Liver (tissue), 9 donors: ENCODE measurements around the gene LPGAT1. TPM values are rescaled to one million over a fixed set of nuclear protein-coding genes. Genes with fewer than 3 reads are reported as not detected.

Experiments
- DNase-seq: peaks from one replicate; pipeline ENCODE4 v3.0.0-alpha.2; 2017; ENCODE audit warnings: low spot score
- H3K27ac ChIP-seq, 2 donors: one replicate each; pipeline ENCODE4 v1.7.0; 2013; ENCODE audit warnings: inconsistent platforms in 2 of 2, low read length in 2 of 2, control low read depth in 1 of 2, low read depth in 1 of 2, mild to moderate bottlenecking in 1 of 2
- H3K27me3 ChIP-seq, 4 donors: one replicate each; pipeline versions ENCODE4 v1.6.1 to v1.7.0; 2013; ENCODE audit warnings: low read length in 3 of 4, inconsistent platforms in 1 of 4, mild to moderate bottlenecking in 1 of 4, moderate library complexity in 1 of 4; ENCODE audit not compliant: control insufficient read depth in 4 of 4, insufficient read depth in 4 of 4
- H3K36me3 ChIP-seq, 4 donors: one replicate each; pipeline versions ENCODE4 v1.6.1 to v1.7.0; 2013; ENCODE audit warnings: low read length in 3 of 4, mild to moderate bottlenecking in 3 of 4, low read depth in 1 of 4, moderate library complexity in 1 of 4; ENCODE audit not compliant: control insufficient read depth in 4 of 4, insufficient read depth in 3 of 4
- H3K4me1 ChIP-seq, 4 donors: one replicate each; pipeline versions ENCODE4 v1.6.1 to v1.7.0; 2013; ENCODE audit warnings: low read length in 3 of 4, mild to moderate bottlenecking in 3 of 4, moderate library complexity in 1 of 4; ENCODE audit not compliant: control insufficient read depth in 4 of 4, insufficient read depth in 4 of 4
- H3K4me3 ChIP-seq, 3 donors: one replicate each; pipeline versions ENCODE4 v1.6.1 to v1.7.0; 2013; ENCODE audit warnings: low read length in 3 of 3, control low read depth in 1 of 3, low read depth in 1 of 3, mild to moderate bottlenecking in 1 of 3
- H3K9ac ChIP-seq, 2 donors: one replicate each; pipeline ENCODE4 v1.7.0; 2013; ENCODE audit warnings: low read length in 2 of 2, mild to moderate bottlenecking in 2 of 2, moderate library complexity in 2 of 2, control low read depth in 1 of 2, low read depth in 1 of 2
- H3K9me3 ChIP-seq, 4 donors: one replicate each; pipeline versions ENCODE4 v1.6.1 to v1.7.0; 2013; ENCODE audit warnings: low read length in 3 of 4; ENCODE audit not compliant: control insufficient read depth in 4 of 4
- EGR1 ChIP-seq, 2 donors: IDR thresholded peaks; 2 replicates each; pipeline ENCODE4 v1.6.1; 2016 to 2018; ENCODE audit warnings: antibody characterized with exemption in 2 of 2, low read depth in 2 of 2
- FOXA2 ChIP-seq: IDR thresholded peaks from 2 replicates; pipeline ENCODE4 v1.6.1; 2016; ENCODE audit warnings: antibody characterized with exemption
- HNF4A ChIP-seq, 2 donors: conservative IDR thresholded peaks; 2 replicates each; pipeline ENCODE4 v1.6.1; 2016; ENCODE audit warnings: antibody characterized with exemption in 2 of 2, mild to moderate bottlenecking in 2 of 2
- NR2F2 ChIP-seq: IDR thresholded peaks from 2 replicates; pipeline ENCODE4 v1.6.1; 2016; ENCODE audit warnings: antibody characterized with exemption
- RAD21 ChIP-seq, 2 donors: IDR thresholded peaks; 2 replicates each; pipeline ENCODE4 v1.6.1; 2016; ENCODE audit warnings: antibody characterized with exemption in 2 of 2, mild to moderate bottlenecking in 2 of 2
- SP1 ChIP-seq: IDR thresholded peaks from 2 replicates; pipeline ENCODE4 v1.6.1; 2018; ENCODE audit warnings: antibody characterized with exemption, mild to moderate bottlenecking
- TAF1 ChIP-seq: conservative IDR thresholded peaks from 2 replicates; pipeline ENCODE4 v1.6.1; 2016; ENCODE audit warnings: antibody characterized with exemption, mild to moderate bottlenecking
- YY1 ChIP-seq: IDR thresholded peaks from 2 replicates; pipeline ENCODE4 v1.6.1; 2016; ENCODE audit warnings: antibody characterized with exemption, mild to moderate bottlenecking
- WGBS: extraction: QIAGEN DNeasy Blood & Tissue Kit; methylation state at CpG from one replicate; pipeline ENCODE4 v1.1.7; 2013; 5-methylcytosine and 5-hydroxymethylcytosine counted together
- polyA plus RNA-seq, 2 donors: library from polyadenylated mRNA; stranded (reverse) in 1 of 2; unstranded in 1 of 2; fragments of 200-250 nt in 1 of 2; fragments of >200 nt in 1 of 2; fragmentation: Nextera tagmentation in 1 of 2; extraction: Ambion mirVana in 1 of 2; gene quantifications; one replicate each; pipeline versions ENCODE4 v1.2.1 to v1.2.3, GENCODE V29; 2013 to 2015
- total RNA-seq, 2 donors: library from RNA; depleted of rRNA; stranded (reverse); fragments of >200 nt; gene quantifications; one replicate each; pipeline ENCODE4 v1.2.3, GENCODE V29; 2014
- TF ChIP-seq, protein P1 (sequence below): fragments of 150-350 bp; IDR thresholded peaks from 2 replicates; pipeline ENCODE4 v1.5.1; 2017; ENCODE audit warnings: improper control_type of control experiment, low read depth, low read length; ENCODE audit not compliant: missing input control
- TF ChIP-seq, protein P2 (sequence below): IDR thresholded peaks from 2 replicates; pipeline ENCODE4 v1.6.1; 2016; ENCODE audit warnings: antibody characterized with exemption
- TF ChIP-seq, protein P3 (sequence below): IDR thresholded peaks from 2 replicates; pipeline ENCODE4 v1.6.1; 2016; ENCODE audit warnings: antibody characterized with exemption, mild to moderate bottlenecking
- TF ChIP-seq, protein P4 (sequence below): IDR thresholded peaks from 2 replicates; pipeline ENCODE4 v1.6.1; 2016; ENCODE audit warnings: antibody characterized with exemption
- donor health status: healthy.
- donor health status: healthy.
- donor health status: healthy.
- donor health status: healthy.
- donor health status: healthy.

The LPGAT1 gene
- total and polyA plus RNA-seq, 4 donors = 11.6 to 53.8 (median 32.2) TPM

DNA sequence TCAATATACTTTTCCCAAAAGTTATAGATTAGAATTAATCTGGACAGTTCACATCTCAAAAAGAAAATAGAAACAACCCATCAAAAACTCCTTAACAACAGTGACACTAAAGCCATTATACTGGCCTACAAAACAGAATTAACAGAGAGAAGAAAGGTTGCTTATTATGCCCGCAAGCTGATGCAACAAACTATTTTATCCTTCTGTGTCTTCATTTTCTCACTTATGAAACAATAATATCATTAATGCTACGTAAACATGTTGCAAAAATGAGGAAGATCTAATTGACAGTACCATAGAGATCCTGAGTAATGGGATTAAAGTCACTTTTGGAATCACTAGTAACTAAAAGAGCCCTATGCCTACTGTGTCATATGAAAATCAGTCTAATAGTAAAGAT, 32.6 kb downstream of the LPGAT1 start:
- TF ChIP-seq FOXA2 (no peak), NR2F2 (no peak), HNF4A (conservative IDR thresholded peaks at IDR 0.05) (no peak), TAF1 (no peak)
- TF ChIP-seq, protein P1, sequence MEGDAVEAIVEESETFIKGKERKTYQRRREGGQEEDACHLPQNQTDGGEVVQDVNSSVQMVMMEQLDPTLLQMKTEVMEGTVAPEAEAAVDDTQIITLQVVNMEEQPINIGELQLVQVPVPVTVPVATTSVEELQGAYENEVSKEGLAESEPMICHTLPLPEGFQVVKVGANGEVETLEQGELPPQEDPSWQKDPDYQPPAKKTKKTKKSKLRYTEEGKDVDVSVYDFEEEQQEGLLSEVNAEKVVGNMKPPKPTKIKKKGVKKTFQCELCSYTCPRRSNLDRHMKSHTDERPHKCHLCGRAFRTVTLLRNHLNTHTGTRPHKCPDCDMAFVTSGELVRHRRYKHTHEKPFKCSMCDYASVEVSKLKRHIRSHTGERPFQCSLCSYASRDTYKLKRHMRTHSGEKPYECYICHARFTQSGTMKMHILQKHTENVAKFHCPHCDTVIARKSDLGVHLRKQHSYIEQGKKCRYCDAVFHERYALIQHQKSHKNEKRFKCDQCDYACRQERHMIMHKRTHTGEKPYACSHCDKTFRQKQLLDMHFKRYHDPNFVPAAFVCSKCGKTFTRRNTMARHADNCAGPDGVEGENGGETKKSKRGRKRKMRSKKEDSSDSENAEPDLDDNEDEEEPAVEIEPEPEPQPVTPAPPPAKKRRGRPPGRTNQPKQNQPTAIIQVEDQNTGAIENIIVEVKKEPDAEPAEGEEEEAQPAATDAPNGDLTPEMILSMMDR = no peak
- H3K36me3 ChIP-seq = peaks cover 0 to 12% (median 6%) of the 10 kb centered on the region in 4 donors
- H3K27ac ChIP-seq = no peak overlapping the region
- no peaks in the 10 kb centered on the region for H3K9me3 ChIP-seq
- no peak for DNase-seq
- H3K9ac ChIP-seq = no peak overlapping the region
- no peak overlapping the region for H3K4me3 ChIP-seq
- no peaks in the 10 kb centered on the region for H3K27me3 ChIP-seq
- 94% methylated on average over 2 of the region's 2 CpGs for WGBS
- peaks cover 0 to 2% (median 0%) of the 10 kb centered on the region in 4 donors for H3K4me1 ChIP-seq

DNA sequence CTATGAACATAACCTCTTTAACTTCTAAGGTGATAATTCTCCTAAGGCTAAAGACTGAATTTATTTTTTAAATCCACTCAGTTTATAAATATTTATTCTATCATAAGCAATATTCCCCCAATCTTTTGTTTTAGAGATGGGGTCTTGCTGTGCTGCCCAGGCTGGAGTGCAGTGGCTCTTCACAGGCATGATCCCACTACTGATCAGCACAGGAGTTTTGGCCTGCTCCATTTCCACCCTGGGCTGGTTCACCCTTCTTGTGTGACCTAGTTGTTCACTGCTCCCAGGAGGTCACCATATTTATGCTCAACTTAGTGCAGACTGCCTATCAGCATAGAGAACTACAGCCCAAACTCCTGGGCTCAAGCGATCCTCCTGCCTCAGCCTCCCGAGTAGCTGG, 38.6 kb downstream of the LPGAT1 start:
- Histone ChIP-seq H3K4me3 (no peak overlapping the region), H3K36me3 (peaks cover 0 to 35% (median 16%) of the 10 kb centered on the region in 4 donors), H3K9me3 (no peaks in the 10 kb centered on the region), H3K9ac (no peak overlapping the region), H3K27me3 (no peaks in the 10 kb centered on the region), H3K27ac (no peak overlapping the region), H3K4me1 (no peaks in the 10 kb centered on the region)
- DNase-seq = no peak
- 98% methylated on average over 2 of the region's 2 CpGs for WGBS
- TF ChIP-seq, protein P2, sequence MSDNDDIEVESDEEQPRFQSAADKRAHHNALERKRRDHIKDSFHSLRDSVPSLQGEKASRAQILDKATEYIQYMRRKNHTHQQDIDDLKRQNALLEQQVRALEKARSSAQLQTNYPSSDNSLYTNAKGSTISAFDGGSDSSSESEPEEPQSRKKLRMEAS = no peak
- TF ChIP-seq RAD21 (IDR thresholded peaks at IDR 0.05) (no peak), SP1 (no peak), TAF1 (no peak), YY1 (no peak), EGR1 (IDR thresholded peaks at IDR 0.05; ENCODE audit: low read depth in 2 of 2) (no peak)
- TF ChIP-seq, protein P3, sequence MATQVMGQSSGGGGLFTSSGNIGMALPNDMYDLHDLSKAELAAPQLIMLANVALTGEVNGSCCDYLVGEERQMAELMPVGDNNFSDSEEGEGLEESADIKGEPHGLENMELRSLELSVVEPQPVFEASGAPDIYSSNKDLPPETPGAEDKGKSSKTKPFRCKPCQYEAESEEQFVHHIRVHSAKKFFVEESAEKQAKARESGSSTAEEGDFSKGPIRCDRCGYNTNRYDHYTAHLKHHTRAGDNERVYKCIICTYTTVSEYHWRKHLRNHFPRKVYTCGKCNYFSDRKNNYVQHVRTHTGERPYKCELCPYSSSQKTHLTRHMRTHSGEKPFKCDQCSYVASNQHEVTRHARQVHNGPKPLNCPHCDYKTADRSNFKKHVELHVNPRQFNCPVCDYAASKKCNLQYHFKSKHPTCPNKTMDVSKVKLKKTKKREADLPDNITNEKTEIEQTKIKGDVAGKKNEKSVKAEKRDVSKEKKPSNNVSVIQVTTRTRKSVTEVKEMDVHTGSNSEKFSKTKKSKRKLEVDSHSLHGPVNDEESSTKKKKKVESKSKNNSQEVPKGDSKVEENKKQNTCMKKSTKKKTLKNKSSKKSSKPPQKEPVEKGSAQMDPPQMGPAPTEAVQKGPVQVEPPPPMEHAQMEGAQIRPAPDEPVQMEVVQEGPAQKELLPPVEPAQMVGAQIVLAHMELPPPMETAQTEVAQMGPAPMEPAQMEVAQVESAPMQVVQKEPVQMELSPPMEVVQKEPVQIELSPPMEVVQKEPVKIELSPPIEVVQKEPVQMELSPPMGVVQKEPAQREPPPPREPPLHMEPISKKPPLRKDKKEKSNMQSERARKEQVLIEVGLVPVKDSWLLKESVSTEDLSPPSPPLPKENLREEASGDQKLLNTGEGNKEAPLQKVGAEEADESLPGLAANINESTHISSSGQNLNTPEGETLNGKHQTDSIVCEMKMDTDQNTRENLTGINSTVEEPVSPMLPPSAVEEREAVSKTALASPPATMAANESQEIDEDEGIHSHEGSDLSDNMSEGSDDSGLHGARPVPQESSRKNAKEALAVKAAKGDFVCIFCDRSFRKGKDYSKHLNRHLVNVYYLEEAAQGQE = no peak
- TF ChIP-seq, protein P1 = no peak
- TF ChIP-seq, protein P4, sequence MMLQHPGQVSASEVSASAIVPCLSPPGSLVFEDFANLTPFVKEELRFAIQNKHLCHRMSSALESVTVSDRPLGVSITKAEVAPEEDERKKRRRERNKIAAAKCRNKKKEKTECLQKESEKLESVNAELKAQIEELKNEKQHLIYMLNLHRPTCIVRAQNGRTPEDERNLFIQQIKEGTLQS = no peak
